WTC11 (cell line): ENCODE measurements around the gene FSTL1. TPM values are rescaled to one million over a fixed set of nuclear protein-coding genes. Genes with fewer than 3 reads are reported as not detected.
A peak's percentile ranks its signal among the peaks of the same experiment; 100 is the strongest.

ENCODE experiments used
- ATAC-seq: fragments of 200-7000 bp; cut with Tn5 transposase; 2 replicates; pipeline ENCODE4 v1.10.0; 2021; ENCODE audit warnings: mild to moderate bottlenecking, moderate library complexity
- CTCF ChIA-PET: fragments of 300-600 bp; sonication (Branson Sonifier 250); formaldehyde crosslinking; loops from one replicate; lab custom pipeline; 2021; ENCODE audit warnings: antibody characterized with exemption; lab: Charles Lee
- POLR2A ChIA-PET: fragments of 350-600 bp; sonication (Branson Sonifier 250); formaldehyde crosslinking; loops from one replicate; lab custom pipeline; 2021; ENCODE audit warnings: antibody characterized with exemption; lab: Charles Lee
- DNase-seq: peaks from one replicate; pipeline ENCODE4 v3.0.0; 2021; ENCODE audit warnings: low spot score
- H3K27ac Mint-ChIP-seq: 2 replicates; pipeline ENCODE4 v1.8.0; 2021; ENCODE audit warnings: mixed read lengths
- H3K27me3 Mint-ChIP-seq: 2 replicates; pipeline ENCODE4 v1.8.0; 2021; ENCODE audit warnings: low read depth, mild to moderate bottlenecking, moderate library complexity, mixed read lengths
- H3K36me3 Mint-ChIP-seq: 2 replicates; pipeline ENCODE4 v1.8.0; 2021; ENCODE audit warnings: mixed read lengths
- H3K4me1 Mint-ChIP-seq: 2 replicates; pipeline ENCODE4 v1.8.0; 2022; ENCODE audit warnings: mixed read lengths
- H3K4me3 Mint-ChIP-seq: 2 replicates; pipeline ENCODE4 v1.8.0; 2021; ENCODE audit warnings: mild to moderate bottlenecking, moderate library complexity, mixed read lengths
- H3K9me3 Mint-ChIP-seq: 2 replicates; pipeline ENCODE4 v1.8.0; 2021; ENCODE audit warnings: mixed read lengths
- EMX1 ChIP-seq: fragments of 250-450 bp; sonication (Bioruptor Pico); IDR thresholded peaks from 2 replicates; pipeline ENCODE4 v1.8.0; 2021; ENCODE audit warnings: mild to moderate bottlenecking
- FOXK1 ChIP-seq: sonication (generic); formaldehyde crosslinking; IDR thresholded peaks from 2 replicates; pipeline ENCODE4 v1.8.0; 2022; ENCODE audit warnings: mild to moderate bottlenecking, moderate library complexity, missing genetic modification reagents
- GTF2I ChIP-seq: fragments of 250-450 bp; sonication (Bioruptor Pico); conservative IDR thresholded peaks from 2 replicates; pipeline ENCODE4 v1.4.0; 2021; ENCODE audit warnings: mild to moderate bottlenecking
- JUN ChIP-seq: sonication (generic); formaldehyde crosslinking; IDR thresholded peaks from 2 replicates; pipeline ENCODE4 v1.8.0; 2023; ENCODE audit warnings: mild to moderate bottlenecking, missing genetic modification reagents
- NFE2L1 ChIP-seq: sonication (generic); formaldehyde crosslinking; IDR thresholded peaks from 2 replicates; pipeline ENCODE4 v1.8.1; 2023; ENCODE audit warnings: missing genetic modification reagents
- RELA ChIP-seq: sonication (generic); formaldehyde crosslinking; IDR thresholded peaks from 2 replicates; pipeline ENCODE4 v1.8.1; 2022; ENCODE audit warnings: missing genetic modification reagents, mild to moderate bottlenecking, borderline replicate concordance
- SMAD4 ChIP-seq: sonication (generic); formaldehyde crosslinking; IDR thresholded peaks from 2 replicates; pipeline ENCODE4 v1.8.0; 2022; ENCODE audit warnings: mild to moderate bottlenecking, missing genetic modification reagents
- SOX15 ChIP-seq: fragments of 250-450 bp; sonication (Bioruptor Pico); IDR thresholded peaks from 2 replicates; pipeline ENCODE4 v1.9.0; 2021; ENCODE audit warnings: mild to moderate bottlenecking
- SP1 ChIP-seq: sonication (generic); formaldehyde crosslinking; conservative IDR thresholded peaks from 2 replicates; pipeline ENCODE4 v1.8.1; 2022; ENCODE audit warnings: missing genetic modification reagents
- TCF7 ChIP-seq: sonication (generic); formaldehyde crosslinking; IDR thresholded peaks from 2 replicates; pipeline ENCODE4 v1.8.0; 2022; ENCODE audit warnings: mild to moderate bottlenecking, low read depth, missing genetic modification reagents, moderate library complexity
- ZNF138 ChIP-seq: sonication (generic); formaldehyde crosslinking; conservative IDR thresholded peaks from 2 replicates; pipeline ENCODE4 v1.8.1; 2022; ENCODE audit warnings: mild to moderate bottlenecking, moderate library complexity, missing genetic modification reagents
- ZNF219 ChIP-seq: sonication (generic); formaldehyde crosslinking; IDR thresholded peaks from 2 replicates; pipeline ENCODE4 v1.8.0; 2023; ENCODE audit warnings: missing genetic modification reagents, mild to moderate bottlenecking, borderline replicate concordance
- ZNF232 ChIP-seq: sonication (generic); formaldehyde crosslinking; IDR thresholded peaks from 2 replicates; pipeline ENCODE4 v1.8.0; 2022; ENCODE audit warnings: mild to moderate bottlenecking, missing genetic modification reagents
- ZNF416 ChIP-seq: fragments of 250-450 bp; sonication (Bioruptor Pico); IDR thresholded peaks from 2 replicates; pipeline ENCODE4 v1.9.0; 2021; ENCODE audit warnings: mild to moderate bottlenecking, inconsistent platforms
- ZNF423 ChIP-seq: fragments of 250-450 bp; sonication (Bioruptor Pico); IDR thresholded peaks from 2 replicates; pipeline ENCODE4 v2.1.2; 2022; ENCODE audit warnings: mild to moderate bottlenecking, moderate library complexity
- total RNA-seq: library from RNA; stranded (reverse); gene quantifications from 3 replicates; pipeline ENCODE4 v1.2.3, GENCODE V29; 2021
- TF ChIP-seq, protein P1 (sequence below): sonication (generic); formaldehyde crosslinking; IDR thresholded peaks from 2 replicates; pipeline ENCODE4 v1.8.1; 2022; ENCODE audit warnings: low read depth, mild to moderate bottlenecking, moderate library complexity, missing genetic modification reagents, borderline replicate concordance
- TF ChIP-seq, protein P2 (sequence below): sonication (generic); formaldehyde crosslinking; IDR thresholded peaks from 2 replicates; pipeline ENCODE4 v1.8.1; 2023; ENCODE audit warnings: mild to moderate bottlenecking, missing genetic modification reagents
- TF ChIP-seq, protein P3 (sequence below): sonication (generic); formaldehyde crosslinking; IDR thresholded peaks from 2 replicates; pipeline ENCODE4 v1.8.0; 2022; ENCODE audit warnings: mild to moderate bottlenecking, missing genetic modification reagents
- TF ChIP-seq, protein P4 (sequence below): sonication (generic); formaldehyde crosslinking; IDR thresholded peaks from 2 replicates; pipeline ENCODE4 v1.8.1; 2023; ENCODE audit warnings: mild to moderate bottlenecking, missing genetic modification reagents, moderate library complexity
- TF ChIP-seq, protein P5 (sequence below): sonication (generic); formaldehyde crosslinking; IDR thresholded peaks from 2 replicates; pipeline ENCODE4 v1.8.0; 2022; ENCODE audit warnings: mild to moderate bottlenecking, missing genetic modification reagents
- TF ChIP-seq, protein P6 (sequence below): sonication (generic); formaldehyde crosslinking; IDR thresholded peaks from 2 replicates; pipeline ENCODE4 v1.8.0; 2022; ENCODE audit warnings: missing genetic modification reagents
- TF ChIP-seq, protein P7 (sequence below): sonication (generic); formaldehyde crosslinking; IDR thresholded peaks from 2 replicates; pipeline ENCODE4 v1.8.1; 2022; ENCODE audit warnings: mild to moderate bottlenecking, missing genetic modification reagents, moderate library complexity, borderline replicate concordance
- TF ChIP-seq, protein P8 (sequence below): sonication (generic); formaldehyde crosslinking; IDR thresholded peaks from 2 replicates; pipeline ENCODE4 v1.8.0; 2022; ENCODE audit warnings: mild to moderate bottlenecking, missing genetic modification reagents

FSTL1 gene
- total RNA-seq, 1 experiment from 2014 or later, result 271 TPM

DNA sequence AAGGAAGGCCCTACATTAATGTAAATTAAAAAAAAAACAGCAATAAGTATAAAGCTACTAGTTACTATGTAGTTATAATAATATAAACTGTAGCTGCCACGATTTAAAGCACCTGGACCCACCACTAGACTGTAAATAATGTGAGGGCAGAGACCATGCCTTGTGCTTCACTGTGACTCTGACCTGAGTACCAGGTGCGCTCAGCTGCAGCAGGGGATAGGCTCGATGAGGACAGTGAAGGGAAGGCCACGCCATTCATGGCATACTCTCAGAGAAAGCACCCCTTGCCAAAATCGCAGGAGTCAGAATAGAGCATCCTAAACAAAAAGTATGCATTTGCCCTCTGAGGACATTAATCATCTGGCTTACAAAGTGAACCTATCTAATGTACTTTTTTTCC is 5.1 kb downstream of the FSTL1 start:
- no peaks in the 10 kb centered on the region for H3K9me3 Mint-ChIP-seq
- ChIA-PET CTCF (interaction anchor here (0.5 to 4.5 kb wide), 2 partner anchors 18 to 28 kb away, joined by 3 to 39 read pairs; no protein-coding TSS in a partner anchor), POLR2A (no interaction called here)
- TF ChIP-seq SOX15 (CRISPR knock-in tag), result no peak
- TF ChIP-seq NFE2L1 (CRISPR knock-in tag), result no peak
- no peak for TF ChIP-seq EMX1 (CRISPR knock-in tag)
- TF ChIP-seq, protein P1, sequence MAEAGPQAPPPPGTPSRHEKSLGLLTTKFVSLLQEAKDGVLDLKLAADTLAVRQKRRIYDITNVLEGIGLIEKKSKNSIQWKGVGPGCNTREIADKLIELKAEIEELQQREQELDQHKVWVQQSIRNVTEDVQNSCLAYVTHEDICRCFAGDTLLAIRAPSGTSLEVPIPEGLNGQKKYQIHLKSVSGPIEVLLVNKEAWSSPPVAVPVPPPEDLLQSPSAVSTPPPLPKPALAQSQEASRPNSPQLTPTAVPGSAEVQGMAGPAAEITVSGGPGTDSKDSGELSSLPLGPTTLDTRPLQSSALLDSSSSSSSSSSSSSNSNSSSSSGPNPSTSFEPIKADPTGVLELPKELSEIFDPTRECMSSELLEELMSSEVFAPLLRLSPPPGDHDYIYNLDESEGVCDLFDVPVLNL (CRISPR knock-in tag), result no peak
- no peak for TF ChIP-seq ZNF232 (CRISPR knock-in tag)
- H3K36me3 Mint-ChIP-seq, result peaks cover 18% of the 10 kb centered on the region
- H3K27ac Mint-ChIP-seq, result no peak overlapping the region
- no peak for ATAC-seq
- H3K27me3 Mint-ChIP-seq, result no peaks in the 10 kb centered on the region
- H3K4me3 Mint-ChIP-seq, result no peak overlapping the region
- H3K4me1 Mint-ChIP-seq, result peaks cover 47% of the 10 kb centered on the region
- no peak for DNase-seq

DNA sequence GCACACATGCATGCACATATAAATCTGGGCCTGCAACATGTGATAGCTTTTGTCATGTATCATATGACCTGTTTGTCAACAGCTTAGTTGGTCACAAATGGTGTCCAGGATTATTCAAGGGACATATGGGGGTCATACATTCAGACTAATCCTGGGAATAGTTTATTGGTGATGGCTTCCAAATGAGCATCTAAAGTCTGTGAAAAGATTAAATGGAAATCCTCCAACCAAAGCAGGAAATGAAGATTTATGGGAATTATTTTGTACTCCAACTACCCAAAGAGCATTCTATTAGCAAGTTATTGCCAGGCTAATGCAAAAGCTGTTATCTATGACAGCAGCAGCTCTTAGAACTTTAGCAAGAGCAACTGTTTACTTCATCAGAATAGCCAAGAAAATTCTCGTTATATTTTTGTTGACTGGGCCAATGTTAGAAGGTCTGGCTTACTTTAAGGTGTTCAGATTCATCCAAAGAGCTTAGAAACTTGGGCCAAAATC is 7.1 kb downstream of the FSTL1 start:
- CTCF ChIA-PET, result interaction anchor here (0.8 to 4.5 kb wide), 7 partner anchors 12 to 124 kb away, joined by 3 to 39 read pairs (median 5); no protein-coding TSS in a partner anchor
- H3K4me1 Mint-ChIP-seq, result peaks cover 39% of the 10 kb centered on the region

More for the DNA sequence above, 7.1 kb downstream of the FSTL1 start:
- POLR2A ChIA-PET, result interaction anchor here (1.3 kb wide), 1 partner anchor 11 kb away, joined by 3 read pairs; no protein-coding TSS in a partner anchor
- Mint-ChIP-seq H3K9me3 (no peaks in the 10 kb centered on the region), H3K27me3 (no peaks in the 10 kb centered on the region), H3K4me3 (no peak overlapping the region), H3K27ac (peak overlapping the region; percentile 14), H3K36me3 (peaks cover 33% of the 10 kb centered on the region)
- no peak for DNase-seq
- ATAC-seq, result no peak
- TF ChIP-seq SP1 (no peak), GTF2I (CRISPR knock-in tag) (no peak), SMAD4 (no peak), ZNF416 (CRISPR knock-in tag) (no peak), FOXK1 (CRISPR knock-in tag) (no peak), ZNF138 (no peak), ZNF423 (no peak), JUN (CRISPR knock-in tag) (no peak), RELA (no peak), EMX1 (CRISPR knock-in tag) (no peak), TCF7 (no peak), ZNF219 (CRISPR knock-in tag) (no peak)
- TF ChIP-seq, protein P2, sequence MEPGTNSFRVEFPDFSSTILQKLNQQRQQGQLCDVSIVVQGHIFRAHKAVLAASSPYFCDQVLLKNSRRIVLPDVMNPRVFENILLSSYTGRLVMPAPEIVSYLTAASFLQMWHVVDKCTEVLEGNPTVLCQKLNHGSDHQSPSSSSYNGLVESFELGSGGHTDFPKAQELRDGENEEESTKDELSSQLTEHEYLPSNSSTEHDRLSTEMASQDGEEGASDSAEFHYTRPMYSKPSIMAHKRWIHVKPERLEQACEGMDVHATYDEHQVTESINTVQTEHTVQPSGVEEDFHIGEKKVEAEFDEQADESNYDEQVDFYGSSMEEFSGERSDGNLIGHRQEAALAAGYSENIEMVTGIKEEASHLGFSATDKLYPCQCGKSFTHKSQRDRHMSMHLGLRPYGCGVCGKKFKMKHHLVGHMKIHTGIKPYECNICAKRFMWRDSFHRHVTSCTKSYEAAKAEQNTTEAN, result no peak
- TF ChIP-seq, protein P3, sequence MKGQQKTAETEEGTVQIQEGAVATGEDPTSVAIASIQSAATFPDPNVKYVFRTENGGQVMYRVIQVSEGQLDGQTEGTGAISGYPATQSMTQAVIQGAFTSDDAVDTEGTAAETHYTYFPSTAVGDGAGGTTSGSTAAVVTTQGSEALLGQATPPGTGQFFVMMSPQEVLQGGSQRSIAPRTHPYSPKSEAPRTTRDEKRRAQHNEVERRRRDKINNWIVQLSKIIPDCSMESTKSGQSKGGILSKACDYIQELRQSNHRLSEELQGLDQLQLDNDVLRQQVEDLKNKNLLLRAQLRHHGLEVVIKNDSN (CRISPR knock-in tag), result no peak
- TF ChIP-seq, protein P4, sequence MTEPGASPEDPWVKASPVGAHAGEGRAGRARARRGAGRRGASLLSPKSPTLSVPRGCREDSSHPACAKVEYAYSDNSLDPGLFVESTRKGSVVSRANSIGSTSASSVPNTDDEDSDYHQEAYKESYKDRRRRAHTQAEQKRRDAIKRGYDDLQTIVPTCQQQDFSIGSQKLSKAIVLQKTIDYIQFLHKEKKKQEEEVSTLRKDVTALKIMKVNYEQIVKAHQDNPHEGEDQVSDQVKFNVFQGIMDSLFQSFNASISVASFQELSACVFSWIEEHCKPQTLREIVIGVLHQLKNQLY (CRISPR knock-in tag), result no peak
- TF ChIP-seq, protein P5, sequence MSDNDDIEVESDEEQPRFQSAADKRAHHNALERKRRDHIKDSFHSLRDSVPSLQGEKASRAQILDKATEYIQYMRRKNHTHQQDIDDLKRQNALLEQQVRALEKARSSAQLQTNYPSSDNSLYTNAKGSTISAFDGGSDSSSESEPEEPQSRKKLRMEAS, result no peak
- TF ChIP-seq, protein P6, sequence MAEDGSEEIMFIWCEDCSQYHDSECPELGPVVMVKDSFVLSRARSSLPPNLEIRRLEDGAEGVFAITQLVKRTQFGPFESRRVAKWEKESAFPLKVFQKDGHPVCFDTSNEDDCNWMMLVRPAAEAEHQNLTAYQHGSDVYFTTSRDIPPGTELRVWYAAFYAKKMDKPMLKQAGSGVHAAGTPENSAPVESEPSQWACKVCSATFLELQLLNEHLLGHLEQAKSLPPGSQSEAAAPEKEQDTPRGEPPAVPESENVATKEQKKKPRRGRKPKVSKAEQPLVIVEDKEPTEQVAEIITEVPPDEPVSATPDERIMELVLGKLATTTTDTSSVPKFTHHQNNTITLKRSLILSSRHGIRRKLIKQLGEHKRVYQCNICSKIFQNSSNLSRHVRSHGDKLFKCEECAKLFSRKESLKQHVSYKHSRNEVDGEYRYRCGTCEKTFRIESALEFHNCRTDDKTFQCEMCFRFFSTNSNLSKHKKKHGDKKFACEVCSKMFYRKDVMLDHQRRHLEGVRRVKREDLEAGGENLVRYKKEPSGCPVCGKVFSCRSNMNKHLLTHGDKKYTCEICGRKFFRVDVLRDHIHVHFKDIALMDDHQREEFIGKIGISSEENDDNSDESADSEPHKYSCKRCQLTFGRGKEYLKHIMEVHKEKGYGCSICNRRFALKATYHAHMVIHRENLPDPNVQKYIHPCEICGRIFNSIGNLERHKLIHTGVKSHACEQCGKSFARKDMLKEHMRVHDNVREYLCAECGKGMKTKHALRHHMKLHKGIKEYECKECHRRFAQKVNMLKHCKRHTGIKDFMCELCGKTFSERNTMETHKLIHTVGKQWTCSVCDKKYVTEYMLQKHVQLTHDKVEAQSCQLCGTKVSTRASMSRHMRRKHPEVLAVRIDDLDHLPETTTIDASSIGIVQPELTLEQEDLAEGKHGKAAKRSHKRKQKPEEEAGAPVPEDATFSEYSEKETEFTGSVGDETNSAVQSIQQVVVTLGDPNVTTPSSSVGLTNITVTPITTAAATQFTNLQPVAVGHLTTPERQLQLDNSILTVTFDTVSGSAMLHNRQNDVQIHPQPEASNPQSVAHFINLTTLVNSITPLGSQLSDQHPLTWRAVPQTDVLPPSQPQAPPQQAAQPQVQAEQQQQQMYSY (CRISPR knock-in tag), result no peak
- TF ChIP-seq, protein P7, sequence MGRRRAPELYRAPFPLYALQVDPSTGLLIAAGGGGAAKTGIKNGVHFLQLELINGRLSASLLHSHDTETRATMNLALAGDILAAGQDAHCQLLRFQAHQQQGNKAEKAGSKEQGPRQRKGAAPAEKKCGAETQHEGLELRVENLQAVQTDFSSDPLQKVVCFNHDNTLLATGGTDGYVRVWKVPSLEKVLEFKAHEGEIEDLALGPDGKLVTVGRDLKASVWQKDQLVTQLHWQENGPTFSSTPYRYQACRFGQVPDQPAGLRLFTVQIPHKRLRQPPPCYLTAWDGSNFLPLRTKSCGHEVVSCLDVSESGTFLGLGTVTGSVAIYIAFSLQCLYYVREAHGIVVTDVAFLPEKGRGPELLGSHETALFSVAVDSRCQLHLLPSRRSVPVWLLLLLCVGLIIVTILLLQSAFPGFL (CRISPR knock-in tag), result no peak
- TF ChIP-seq, protein P8, sequence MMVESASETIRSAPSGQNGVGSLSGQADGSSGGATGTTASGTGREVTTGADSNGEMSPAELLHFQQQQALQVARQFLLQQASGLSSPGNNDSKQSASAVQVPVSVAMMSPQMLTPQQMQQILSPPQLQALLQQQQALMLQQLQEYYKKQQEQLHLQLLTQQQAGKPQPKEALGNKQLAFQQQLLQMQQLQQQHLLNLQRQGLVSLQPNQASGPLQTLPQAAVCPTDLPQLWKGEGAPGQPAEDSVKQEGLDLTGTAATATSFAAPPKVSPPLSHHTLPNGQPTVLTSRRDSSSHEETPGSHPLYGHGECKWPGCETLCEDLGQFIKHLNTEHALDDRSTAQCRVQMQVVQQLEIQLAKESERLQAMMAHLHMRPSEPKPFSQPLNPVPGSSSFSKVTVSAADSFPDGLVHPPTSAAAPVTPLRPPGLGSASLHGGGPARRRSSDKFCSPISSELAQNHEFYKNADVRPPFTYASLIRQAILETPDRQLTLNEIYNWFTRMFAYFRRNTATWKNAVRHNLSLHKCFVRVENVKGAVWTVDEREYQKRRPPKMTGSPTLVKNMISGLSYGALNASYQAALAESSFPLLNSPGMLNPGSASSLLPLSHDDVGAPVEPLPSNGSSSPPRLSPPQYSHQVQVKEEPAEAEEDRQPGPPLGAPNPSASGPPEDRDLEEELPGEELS (CRISPR knock-in tag), result no peak
